Measurements from ENCODE around the gene COL5A3. TPM values are rescaled to one million over a fixed set of nuclear protein-coding genes. Genes with fewer than 3 reads are reported as not detected.

The COL5A3 gene
- total RNA-seq, 4 donors from 2014 or later, result 5.7 to 9.8 (median 6.6) TPM

DNA sequence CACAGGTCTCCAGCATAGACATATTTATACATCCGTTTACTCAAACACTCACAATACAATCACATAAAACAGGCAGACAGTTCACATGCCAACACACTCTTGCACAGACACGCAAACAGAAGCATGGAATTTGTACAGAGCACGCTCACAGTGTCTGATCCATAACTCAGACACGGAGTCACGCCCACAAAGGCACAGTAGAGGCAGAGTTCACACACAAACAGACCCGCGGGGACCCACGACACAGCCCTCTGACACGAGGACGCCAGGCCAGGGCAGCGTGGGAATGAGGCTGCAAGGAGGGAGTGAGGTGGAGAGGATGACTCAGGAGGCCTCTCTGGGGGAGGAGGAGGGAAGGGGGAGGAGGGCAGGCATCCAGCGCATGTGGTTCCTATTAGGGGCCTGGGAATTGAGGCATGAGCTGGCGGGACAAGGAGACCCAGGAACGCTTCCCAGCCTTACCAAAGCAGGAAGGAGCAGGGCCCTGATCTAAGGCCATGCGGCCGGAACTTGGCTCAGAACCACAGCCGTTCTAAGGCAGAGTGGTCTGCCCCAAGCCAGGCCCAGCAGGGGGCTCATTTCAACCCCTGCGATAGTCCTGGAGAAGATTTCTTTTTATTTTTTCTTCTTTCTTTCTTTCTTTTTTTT lies 64.9 kb downstream of the COL5A3 start:
- H3K27me3 ChIP-seq, result peaks cover 0 to 8% (median 0%) of the 10 kb centered on the region in 3 donors
- peaks cover 0 to 7% of the 10 kb centered on the region in 2 donors for H3K4me1 ChIP-seq
- TF ChIP-seq, protein P1, sequence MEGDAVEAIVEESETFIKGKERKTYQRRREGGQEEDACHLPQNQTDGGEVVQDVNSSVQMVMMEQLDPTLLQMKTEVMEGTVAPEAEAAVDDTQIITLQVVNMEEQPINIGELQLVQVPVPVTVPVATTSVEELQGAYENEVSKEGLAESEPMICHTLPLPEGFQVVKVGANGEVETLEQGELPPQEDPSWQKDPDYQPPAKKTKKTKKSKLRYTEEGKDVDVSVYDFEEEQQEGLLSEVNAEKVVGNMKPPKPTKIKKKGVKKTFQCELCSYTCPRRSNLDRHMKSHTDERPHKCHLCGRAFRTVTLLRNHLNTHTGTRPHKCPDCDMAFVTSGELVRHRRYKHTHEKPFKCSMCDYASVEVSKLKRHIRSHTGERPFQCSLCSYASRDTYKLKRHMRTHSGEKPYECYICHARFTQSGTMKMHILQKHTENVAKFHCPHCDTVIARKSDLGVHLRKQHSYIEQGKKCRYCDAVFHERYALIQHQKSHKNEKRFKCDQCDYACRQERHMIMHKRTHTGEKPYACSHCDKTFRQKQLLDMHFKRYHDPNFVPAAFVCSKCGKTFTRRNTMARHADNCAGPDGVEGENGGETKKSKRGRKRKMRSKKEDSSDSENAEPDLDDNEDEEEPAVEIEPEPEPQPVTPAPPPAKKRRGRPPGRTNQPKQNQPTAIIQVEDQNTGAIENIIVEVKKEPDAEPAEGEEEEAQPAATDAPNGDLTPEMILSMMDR (IDR thresholded peaks at IDR 0.05 in 4 of 5, conservative IDR thresholded peaks at IDR 0.05 in 1 of 5), result no peak
- TF ChIP-seq POLR2A (IDR thresholded peaks at IDR 0.05), result no peak
- intact Hi-C loops (cut with DNase I; ENCODE audit: low total_unique reads) (loop anchor here (5.0 kb wide), 1 partner anchor 62 kb away; no protein-coding TSS in a partner anchor), in situ Hi-C loops (cut with MboI; ENCODE audit: low sequenced_read_pairs in 4 of 4) (loop anchor here (10.0 to 25.0 kb wide), 4 partner anchors 59 to 442 kb away; partner anchors contain the start of genes TYK2 (in 3 of the 4) and S1PR2 (in 2 of the 4))
- no peaks in the 10 kb centered on the region for H3K9me3 ChIP-seq
- DNase-seq, result peak; percentile 73 to 85
- peak overlapping the region; percentile 51 to 68 (median 67) for H3K27ac ChIP-seq
- ATAC-seq, result peak; percentile 90 to 94
- no peaks in the 10 kb centered on the region for H3K36me3 ChIP-seq
- H3K4me3 ChIP-seq, result no peak overlapping the region

DNA sequence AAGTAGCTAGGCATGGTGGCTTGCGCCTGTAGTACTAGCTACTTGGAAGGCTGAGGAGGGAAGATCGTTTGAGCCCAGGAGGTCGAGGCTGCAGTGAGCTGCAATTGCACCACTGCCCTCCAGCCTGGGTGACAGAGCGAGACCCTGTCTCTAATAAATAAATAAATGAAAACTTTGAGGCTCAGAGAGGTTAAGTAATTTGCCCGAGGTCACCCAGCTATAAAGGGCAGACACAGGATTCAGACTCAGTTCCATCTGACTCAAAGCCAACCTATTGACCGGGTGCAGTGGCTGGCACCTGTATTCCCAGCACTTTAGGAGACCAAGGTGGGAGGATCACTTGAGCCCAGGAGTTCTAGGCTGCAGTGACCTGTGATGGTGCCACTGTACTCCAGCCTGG lies 66.6 kb downstream of the COL5A3 start:
- no peaks in the 10 kb centered on the region for H3K9me3 ChIP-seq
- H3K4me1 ChIP-seq, result peaks cover 0 to 7% of the 10 kb centered on the region in 2 donors
- no peak overlapping the region for H3K4me3 ChIP-seq
- no peak overlapping the region for H3K27ac ChIP-seq
- intact Hi-C loops (cut with DNase I; ENCODE audit: low total_unique reads), result no loop called here
- H3K36me3 ChIP-seq, result no peaks in the 10 kb centered on the region
- H3K27me3 ChIP-seq, result peaks cover 0 to 8% (median 0%) of the 10 kb centered on the region in 3 donors
- DNase-seq (no peak), ATAC-seq (no peak)
- TF ChIP-seq POLR2A (IDR thresholded peaks at IDR 0.05), result no peak
- TF ChIP-seq, protein P1 (IDR thresholded peaks at IDR 0.05 in 4 of 5, conservative IDR thresholded peaks at IDR 0.05 in 1 of 5), result no peak
- in situ Hi-C loops (cut with MboI; ENCODE audit: low sequenced_read_pairs in 4 of 4), result loop anchor here (10.0 to 25.0 kb wide), 4 partner anchors 61 to 444 kb away; partner anchors contain the start of genes TYK2 (in 3 of the 4) and S1PR2 (in 2 of the 4)

DNA sequence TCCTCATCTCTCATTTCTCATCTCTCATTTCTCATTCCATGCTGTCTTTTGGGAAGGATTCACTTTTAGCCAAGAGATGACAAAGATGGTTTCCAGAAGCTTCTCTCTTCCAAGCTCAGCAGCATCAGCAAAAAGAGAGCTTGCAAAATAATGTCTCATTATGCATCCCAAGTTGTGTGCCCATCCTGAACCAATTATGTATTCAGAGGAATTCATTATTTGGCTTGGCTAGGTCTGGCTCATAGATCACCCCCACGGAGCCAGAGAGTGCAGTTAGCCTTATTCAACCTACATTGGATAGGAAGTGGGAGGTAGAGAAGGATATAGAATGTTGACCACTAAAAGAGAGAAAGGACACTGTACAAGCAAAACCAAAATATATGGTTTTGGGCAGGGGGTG lies 68.6 kb downstream of the COL5A3 start:
- Histone ChIP-seq H3K27me3 (peaks cover 6 to 14% (median 9%) of the 10 kb centered on the region in 3 donors), H3K27ac (no peak overlapping the region), H3K9me3 (no peaks in the 10 kb centered on the region), H3K4me1 (peaks cover 0 to 3% of the 10 kb centered on the region in 2 donors), H3K4me3 (no peak overlapping the region), H3K36me3 (no peaks in the 10 kb centered on the region)
- in situ Hi-C loops (cut with MboI; ENCODE audit: low sequenced_read_pairs in 4 of 4) (loop anchor here (10.0 to 25.0 kb wide), 4 partner anchors 63 to 446 kb away; partner anchors contain the start of genes TYK2 (in 3 of the 4) and S1PR2 (in 2 of the 4)), intact Hi-C loops (cut with DNase I; ENCODE audit: low total_unique reads) (no loop called here)
- TF ChIP-seq POLR2A (IDR thresholded peaks at IDR 0.05), result no peak
- TF ChIP-seq, protein P1 (IDR thresholded peaks at IDR 0.05 in 4 of 5, conservative IDR thresholded peaks at IDR 0.05 in 1 of 5), result no peak
- ATAC-seq (no peak), DNase-seq (no peak)

DNA sequence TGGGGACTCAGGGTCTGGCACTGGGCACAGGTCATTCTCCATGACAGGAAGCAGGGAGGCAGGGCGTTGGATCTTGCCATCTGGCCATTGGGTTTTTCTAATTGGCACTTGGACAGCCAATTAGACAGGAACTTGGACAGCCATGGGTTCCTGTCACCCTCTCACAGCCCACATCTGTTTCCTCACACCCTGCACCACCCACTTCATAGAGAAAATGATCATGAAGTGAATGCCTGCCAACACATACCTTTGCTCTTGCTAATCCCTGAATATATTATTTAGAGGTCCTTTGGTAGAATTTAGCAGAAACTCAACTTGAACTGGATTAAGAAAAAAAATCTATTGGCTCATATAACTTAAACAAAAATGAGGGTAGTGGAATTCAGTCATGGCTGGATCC lies 69.1 kb downstream of the COL5A3 start:
- in situ Hi-C loops (cut with MboI; ENCODE audit: low sequenced_read_pairs in 4 of 4) (loop anchor here (10.0 to 25.0 kb wide), 4 partner anchors 64 to 446 kb away; partner anchors contain the start of genes TYK2 (in 3 of the 4) and S1PR2 (in 2 of the 4)), intact Hi-C loops (cut with DNase I; ENCODE audit: low total_unique reads) (no loop called here)
- TF ChIP-seq POLR2A (IDR thresholded peaks at IDR 0.05), result no peak
- TF ChIP-seq, protein P1 (IDR thresholded peaks at IDR 0.05 in 4 of 5, conservative IDR thresholded peaks at IDR 0.05 in 1 of 5), result no peak
- no peaks in the 10 kb centered on the region for H3K36me3 ChIP-seq
- DNase-seq, result no peak
- H3K27me3 ChIP-seq, result peaks cover 6 to 15% (median 12%) of the 10 kb centered on the region in 3 donors
- no peak for ATAC-seq
- no peak overlapping the region for H3K4me3 ChIP-seq
- H3K4me1 ChIP-seq, result peaks cover 0 to 3% of the 10 kb centered on the region in 2 donors
- no peak overlapping the region for H3K27ac ChIP-seq
- H3K9me3 ChIP-seq, result no peaks in the 10 kb centered on the region
